Parathyroid adenoma (tissue), 2 donors: ENCODE results near the gene PPP2R5C.

Experiments used
- H2AFZ ChIP-seq: fragments of 300-600 bp; sonication (generic); one replicate; pipeline ENCODE4 v1.7.0; 2017; ENCODE audit warnings: antibody characterized with exemption, mild to moderate bottlenecking
- H3K27ac ChIP-seq: fragments of 300-600 bp; sonication (generic); one replicate; pipeline ENCODE4 v1.7.0; 2017
- H3K27me3 ChIP-seq: fragments of 300-600 bp; sonication (generic); one replicate; pipeline ENCODE4 v1.7.0; 2017; ENCODE audit warnings: low read length; ENCODE audit not compliant: control insufficient read depth, insufficient read depth
- H3K36me3 ChIP-seq: fragments of 300-600 bp; sonication (generic); one replicate; pipeline ENCODE4 v1.7.0; 2017; ENCODE audit warnings: low read length; ENCODE audit not compliant: control insufficient read depth, insufficient read depth
- H3K4me1 ChIP-seq: fragments of 300-600 bp; sonication (generic); one replicate; pipeline ENCODE4 v1.7.0; 2017; ENCODE audit warnings: control low read depth
- H3K4me2 ChIP-seq: fragments of 300-600 bp; sonication (generic); one replicate; pipeline ENCODE4 v1.7.0; 2017; ENCODE audit warnings: low read length
- H3K4me3 ChIP-seq: fragments of 300-600 bp; sonication (generic); one replicate; pipeline ENCODE4 v1.7.0; 2017; ENCODE audit warnings: low read depth, low read length
- H3K79me2 ChIP-seq: fragments of 300-600 bp; sonication (generic); one replicate; pipeline ENCODE4 v1.7.0; 2017; ENCODE audit warnings: control low read depth
- H3K9ac ChIP-seq: fragments of 300-600 bp; sonication (generic); one replicate; pipeline ENCODE4 v1.7.0; 2017; ENCODE audit warnings: mild to moderate bottlenecking
- H3K9me3 ChIP-seq: fragments of 300-600 bp; sonication (generic); one replicate; pipeline ENCODE4 v1.7.0; 2017; ENCODE audit warnings: low read length; ENCODE audit not compliant: control insufficient read depth
- TF ChIP-seq, protein P1 (sequence below): fragments of 300-600 bp; sonication (generic); IDR thresholded peaks from one replicate; pipeline ENCODE4 v1.7.0; 2017; ENCODE audit warnings: antibody characterized with exemption, mild to moderate bottlenecking
- donor health status: primary hyperparathyroidism.

The PPP2R5C gene

DNA sequence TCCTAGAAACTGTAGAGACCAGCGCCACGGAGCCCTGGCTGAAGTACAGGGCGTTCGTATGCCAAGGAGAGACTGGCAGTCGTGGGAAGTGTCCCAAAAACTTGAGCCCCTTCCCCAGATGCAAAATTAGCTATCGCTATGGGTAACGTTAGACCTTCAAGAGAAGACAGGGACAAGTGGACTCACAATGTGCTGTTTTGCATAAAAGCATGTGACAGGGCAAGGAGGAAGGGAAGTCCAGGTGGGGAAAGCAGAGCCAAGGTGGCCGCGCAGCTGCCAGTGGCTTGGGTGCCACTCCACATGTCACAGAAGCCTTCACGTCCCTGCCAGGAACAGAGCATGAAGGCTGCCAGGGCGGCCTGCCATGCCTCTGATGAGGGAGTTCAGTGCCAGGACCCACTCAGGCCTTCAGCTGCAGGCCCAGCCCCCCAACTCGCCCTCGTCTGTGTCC lies 141.6 kb downstream of the PPP2R5C start:
- H3K36me3 ChIP-seq, result no peaks in the 10 kb centered on the region
- TF ChIP-seq, protein P1, sequence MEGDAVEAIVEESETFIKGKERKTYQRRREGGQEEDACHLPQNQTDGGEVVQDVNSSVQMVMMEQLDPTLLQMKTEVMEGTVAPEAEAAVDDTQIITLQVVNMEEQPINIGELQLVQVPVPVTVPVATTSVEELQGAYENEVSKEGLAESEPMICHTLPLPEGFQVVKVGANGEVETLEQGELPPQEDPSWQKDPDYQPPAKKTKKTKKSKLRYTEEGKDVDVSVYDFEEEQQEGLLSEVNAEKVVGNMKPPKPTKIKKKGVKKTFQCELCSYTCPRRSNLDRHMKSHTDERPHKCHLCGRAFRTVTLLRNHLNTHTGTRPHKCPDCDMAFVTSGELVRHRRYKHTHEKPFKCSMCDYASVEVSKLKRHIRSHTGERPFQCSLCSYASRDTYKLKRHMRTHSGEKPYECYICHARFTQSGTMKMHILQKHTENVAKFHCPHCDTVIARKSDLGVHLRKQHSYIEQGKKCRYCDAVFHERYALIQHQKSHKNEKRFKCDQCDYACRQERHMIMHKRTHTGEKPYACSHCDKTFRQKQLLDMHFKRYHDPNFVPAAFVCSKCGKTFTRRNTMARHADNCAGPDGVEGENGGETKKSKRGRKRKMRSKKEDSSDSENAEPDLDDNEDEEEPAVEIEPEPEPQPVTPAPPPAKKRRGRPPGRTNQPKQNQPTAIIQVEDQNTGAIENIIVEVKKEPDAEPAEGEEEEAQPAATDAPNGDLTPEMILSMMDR, result no peak
- H3K4me1 ChIP-seq, result peaks cover 6% of the 10 kb centered on the region
- H3K79me2 ChIP-seq, result no peaks in the 10 kb centered on the region
- H3K4me3 ChIP-seq, result no peak overlapping the region
- H3K9ac ChIP-seq, result no peak overlapping the region
- no peaks in the 10 kb centered on the region for H3K9me3 ChIP-seq
- H3K27me3 ChIP-seq, result no peaks in the 10 kb centered on the region
- H2AFZ ChIP-seq, result no peak overlapping the region
- no peak overlapping the region for H3K27ac ChIP-seq
- H3K4me2 ChIP-seq, result no peak overlapping the region

DNA sequence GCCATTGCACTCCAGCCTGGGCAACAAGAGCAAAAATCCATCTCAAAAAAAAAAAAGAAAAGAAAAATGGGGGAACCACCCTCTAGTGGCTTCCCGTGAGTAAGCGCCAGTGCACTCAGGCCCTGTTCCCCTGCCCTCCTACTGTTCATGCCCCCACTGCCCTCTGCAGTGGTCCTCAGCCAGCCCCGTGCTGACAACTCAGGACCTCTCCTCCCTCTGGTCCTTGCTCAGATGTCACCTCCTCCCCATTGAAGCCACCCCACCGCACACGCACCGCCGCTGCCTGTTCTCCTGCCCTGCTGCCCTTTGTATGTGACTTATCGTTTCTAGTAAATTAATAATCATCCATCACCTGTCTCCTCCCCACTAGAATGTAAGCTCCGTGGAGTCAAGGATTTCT lies 144.1 kb downstream of the PPP2R5C start:
- Histone ChIP-seq H3K4me3 (no peak overlapping the region), H3K4me1 (no peaks in the 10 kb centered on the region), H3K9me3 (no peaks in the 10 kb centered on the region), H3K36me3 (no peaks in the 10 kb centered on the region), H2AFZ (no peak overlapping the region), H3K27me3 (no peaks in the 10 kb centered on the region), H3K4me2 (no peak overlapping the region), H3K79me2 (no peaks in the 10 kb centered on the region), H3K9ac (no peak overlapping the region), H3K27ac (no peak overlapping the region)
- TF ChIP-seq, protein P1, result no peak

DNA sequence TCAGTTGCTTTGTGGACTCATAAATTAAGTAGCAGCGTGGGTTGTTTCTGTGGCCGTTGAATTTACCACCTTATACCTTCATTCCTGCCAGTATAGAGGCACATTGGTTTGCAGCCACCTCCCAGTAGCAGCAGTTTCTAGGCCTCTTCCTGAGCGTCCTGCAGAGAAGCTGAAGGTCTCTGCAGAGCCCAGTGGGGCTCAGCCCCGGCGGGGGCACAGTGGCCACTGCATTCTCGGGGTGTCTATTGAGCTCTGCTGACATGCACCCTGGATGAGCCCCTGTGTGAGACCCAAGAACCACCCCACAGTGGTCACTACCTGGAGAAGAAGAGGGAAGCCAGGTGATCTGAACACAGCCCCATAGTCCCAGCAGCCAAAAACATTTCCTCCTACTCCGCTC lies 145.1 kb downstream of the PPP2R5C start:
- Histone ChIP-seq H3K4me3 (no peak overlapping the region), H3K9me3 (no peaks in the 10 kb centered on the region), H3K27ac (no peak overlapping the region), H3K27me3 (no peaks in the 10 kb centered on the region), H3K36me3 (no peaks in the 10 kb centered on the region), H3K4me2 (no peak overlapping the region), H3K4me1 (no peaks in the 10 kb centered on the region), H3K79me2 (no peaks in the 10 kb centered on the region), H3K9ac (no peak overlapping the region), H2AFZ (no peak overlapping the region)
- TF ChIP-seq, protein P1, result no peak

DNA sequence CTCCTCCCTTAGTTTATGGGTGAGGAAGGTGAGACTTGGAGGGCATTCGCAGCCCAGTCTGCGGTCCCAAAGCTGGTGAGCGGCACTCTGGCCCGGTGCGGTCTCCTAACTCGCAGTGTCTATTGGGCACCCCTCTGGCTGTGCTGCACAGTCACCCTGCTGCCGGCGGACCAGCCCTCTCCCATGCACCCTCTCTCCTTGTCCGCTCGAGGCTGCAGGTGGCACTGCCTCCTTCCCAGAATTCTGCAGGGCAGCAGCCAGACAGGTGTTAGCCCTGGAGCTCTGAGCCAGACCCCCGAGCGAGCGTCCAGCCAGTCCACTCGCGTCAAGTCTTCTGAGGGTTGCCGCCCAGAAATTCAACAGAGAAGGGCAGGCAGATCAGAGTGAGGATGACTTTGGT lies 146.1 kb downstream of the PPP2R5C start:
- Histone ChIP-seq H3K79me2 (no peaks in the 10 kb centered on the region), H3K27me3 (no peaks in the 10 kb centered on the region), H3K36me3 (no peaks in the 10 kb centered on the region), H3K4me3 (no peak overlapping the region), H3K4me2 (no peak overlapping the region), H2AFZ (no peak overlapping the region), H3K27ac (no peak overlapping the region), H3K9ac (no peak overlapping the region), H3K9me3 (no peaks in the 10 kb centered on the region), H3K4me1 (no peaks in the 10 kb centered on the region)
- TF ChIP-seq, protein P1, result no peak

DNA sequence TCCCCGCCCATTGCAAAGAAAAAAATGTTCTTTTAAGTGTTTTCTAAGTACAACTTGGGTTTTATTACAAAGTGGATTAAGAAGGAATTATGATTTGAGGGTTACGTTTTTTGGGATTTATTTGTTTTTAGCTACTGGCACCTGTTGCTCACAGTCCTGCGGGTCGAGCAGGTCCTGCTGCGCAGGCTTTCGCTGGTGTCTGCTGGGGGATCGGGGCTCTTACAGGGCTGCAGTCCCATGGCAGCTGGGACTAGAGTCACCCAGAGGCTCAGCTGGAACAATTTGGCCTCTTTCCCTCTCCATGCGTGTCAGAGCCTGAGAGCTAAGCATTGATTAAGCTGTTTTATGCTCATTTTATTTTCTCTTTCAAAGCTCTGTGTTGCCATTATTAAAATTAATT lies 147.3 kb downstream of the PPP2R5C start:
- Histone ChIP-seq H3K79me2 (no peaks in the 10 kb centered on the region), H3K9ac (no peak overlapping the region), H3K4me1 (no peaks in the 10 kb centered on the region), H2AFZ (no peak overlapping the region), H3K36me3 (no peaks in the 10 kb centered on the region), H3K4me2 (no peak overlapping the region), H3K27me3 (no peaks in the 10 kb centered on the region), H3K4me3 (no peak overlapping the region), H3K27ac (no peak overlapping the region), H3K9me3 (no peaks in the 10 kb centered on the region)
- TF ChIP-seq, protein P1, result no peak
